COLO668 (cell line): ENCODE measurements around the gene SCARF1.
"Not testable (repeated sequence)": the region's sequence is repeated elsewhere in the genome, so short reads cannot be mapped to it uniquely, and the experiment has no call there.

Source experiments
- DNase-seq: peaks from one replicate; lab custom pipeline; 2025; ENCODE audit not compliant: unreplicated experiment; lab: John Stamatoyannopoulos, UW

Gene SCARF1

GRCh38 chr17:1645207-1646171 is at the start of gene SCARF1:
TSS of gene SCARF1 (minus strand) at chr17:1645732. CDS start at chr17:1645697, 35 bp downstream.
- DNase-seq = no peak

GRCh38 chr17:1693339-1693738 is 47.8 kb upstream of the SCARF1 start:
- no peak for DNase-seq

- DNase-seq = no peak
Measured at GRCh38 chr17:1690544-1691221, 45.2 kb upstream of the SCARF1 start.

GRCh38 chr17:1688405-1688804 is 42.9 kb upstream of the SCARF1 start:
- not testable (repeated sequence) for DNase-seq

GRCh38 chr17:1686086-1686485 is 40.6 kb upstream of the SCARF1 start:
- no peak for DNase-seq

- DNase-seq = peak; percentile 94
Measured at GRCh38 chr17:1684378-1685189, 39.1 kb upstream of the SCARF1 start, which contains the start of gene PRPF8. TSS of gene PRPF8 (minus strand) at chr17:1684867. CDS start at chr17:1684571, 296 bp downstream.

- no peak for DNase-seq
Measured at GRCh38 chr17:1683459-1683858, 37.9 kb upstream of the SCARF1 start.

GRCh38 chr17:1676401-1676800 is 30.9 kb upstream of the SCARF1 start:
- DNase-seq = no peak

- DNase-seq = no peak
Measured at GRCh38 chr17:1673041-1673785, 27.7 kb upstream of the SCARF1 start.

- DNase-seq = not testable (repeated sequence)
Measured at GRCh38 chr17:1663934-1664333, 18.4 kb upstream of the SCARF1 start.

- DNase-seq = no peak
Measured at GRCh38 chr17:1661045-1661444, 15.5 kb upstream of the SCARF1 start.

GRCh38 chr17:1658100-1658499 is 12.6 kb upstream of the SCARF1 start:
- no peak for DNase-seq

- DNase-seq = no peak
Measured at GRCh38 chr17:1653735-1654134, 8.2 kb upstream of the SCARF1 start.

GRCh38 chr17:1652794-1653193 is 7.3 kb upstream of the SCARF1 start:
- DNase-seq = not testable (repeated sequence)

- no peak for DNase-seq
Measured at GRCh38 chr17:1651559-1651844, 6.0 kb upstream of the SCARF1 start.

- DNase-seq = no peak
Measured at GRCh38 chr17:1650731-1651558, 5.4 kb upstream of the SCARF1 start.

- DNase-seq = peak; percentile 52
Measured at GRCh38 chr17:1649844-1650501, 4.4 kb upstream of the SCARF1 start, which contains the start of gene RILP. TSS of gene RILP (minus strand) at chr17:1649866. CDS start at chr17:1649804, 62 bp downstream.

GRCh38 chr17:1648963-1649843 is 3.7 kb upstream of the SCARF1 start:
- DNase-seq = peak; percentile 90
